AG04450 (cell line): ENCODE results near the gene SERPINI1. TPM values are rescaled to one million over a fixed set of nuclear protein-coding genes. Genes with fewer than 3 reads are reported as not detected.

Experiments used
- CTCF ChIA-PET: fragments of 300-600, 350-600 bp; formaldehyde crosslinking; extraction: SDS; loops from one replicate; lab custom pipeline; 2022; ENCODE audit warnings: antibody characterized with exemption, inconsistent platforms; lab: Charles Lee
- POLR2A ChIA-PET: fragments of 350-600 bp; formaldehyde crosslinking; extraction: SDS; loops from one replicate; lab custom pipeline; 2021; ENCODE audit warnings: antibody characterized with exemption, inconsistent platforms; lab: Yijun Ruan, JAX
- DNase-seq: peaks from one replicate; pipeline ENCODE4 v3.0.0-alpha.2; 2011; ENCODE audit warnings: low read depth, low spot score
- H3K27ac ChIP-seq: one replicate; pipeline ENCODE4 v1.5.1; 2012; ENCODE audit warnings: low read depth, low read length, control low read depth
- H3K27me3 ChIP-seq: one replicate; pipeline ENCODE4 v1.6.0; 2012; ENCODE audit warnings: low read length; ENCODE audit not compliant: control insufficient read depth, insufficient read depth
- H3K4me3 ChIP-seq: 2 replicates; pipeline ENCODE4 v1.5.1; 2011; ENCODE audit warnings: mild to moderate bottlenecking, low read depth, low read length, control low read depth
- H3K9me3 ChIP-seq: 2 replicates; pipeline ENCODE4 v1.5.1; 2012; ENCODE audit warnings: low read length; ENCODE audit not compliant: control insufficient read depth, insufficient read depth
- polyA plus RNA-seq: library from polyadenylated mRNA; depleted of rRNA; stranded (reverse); fragments of >200 nt; gene quantifications from 2 replicates; pipeline ENCODE4 v1.2.3, GENCODE V29; 2011
- TF ChIP-seq, protein P1 (sequence below): IDR thresholded peaks from 2 replicates; pipeline ENCODE4 v1.5.1; 2011; ENCODE audit warnings: low read depth, low read length, control low read depth, inconsistent platforms

Gene SERPINI1
- polyA plus RNA-seq, 1 experiment: 0.88 TPM

DNA sequence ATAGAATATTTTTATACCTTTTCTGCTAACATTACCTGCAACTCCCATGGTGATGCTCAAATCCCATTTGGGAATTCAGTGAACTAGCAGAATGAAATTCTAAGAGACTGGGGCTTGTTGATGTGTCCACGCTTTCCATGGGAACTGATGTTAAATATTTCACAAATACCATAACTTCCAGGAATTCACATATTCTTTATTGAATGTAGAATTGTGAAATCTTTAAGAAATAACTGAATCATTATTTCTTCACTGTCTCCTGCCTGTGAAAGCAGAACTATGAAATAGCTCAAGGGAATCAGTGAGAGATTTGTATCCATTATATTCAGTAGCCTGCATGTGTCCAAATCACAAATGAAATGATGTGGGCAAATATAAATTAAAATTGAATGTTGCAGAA lies 130.8 kb downstream of the SERPINI1 start:
- POLR2A ChIA-PET: no interaction called here
- DNase-seq: no peak
- TF ChIP-seq, protein P1, sequence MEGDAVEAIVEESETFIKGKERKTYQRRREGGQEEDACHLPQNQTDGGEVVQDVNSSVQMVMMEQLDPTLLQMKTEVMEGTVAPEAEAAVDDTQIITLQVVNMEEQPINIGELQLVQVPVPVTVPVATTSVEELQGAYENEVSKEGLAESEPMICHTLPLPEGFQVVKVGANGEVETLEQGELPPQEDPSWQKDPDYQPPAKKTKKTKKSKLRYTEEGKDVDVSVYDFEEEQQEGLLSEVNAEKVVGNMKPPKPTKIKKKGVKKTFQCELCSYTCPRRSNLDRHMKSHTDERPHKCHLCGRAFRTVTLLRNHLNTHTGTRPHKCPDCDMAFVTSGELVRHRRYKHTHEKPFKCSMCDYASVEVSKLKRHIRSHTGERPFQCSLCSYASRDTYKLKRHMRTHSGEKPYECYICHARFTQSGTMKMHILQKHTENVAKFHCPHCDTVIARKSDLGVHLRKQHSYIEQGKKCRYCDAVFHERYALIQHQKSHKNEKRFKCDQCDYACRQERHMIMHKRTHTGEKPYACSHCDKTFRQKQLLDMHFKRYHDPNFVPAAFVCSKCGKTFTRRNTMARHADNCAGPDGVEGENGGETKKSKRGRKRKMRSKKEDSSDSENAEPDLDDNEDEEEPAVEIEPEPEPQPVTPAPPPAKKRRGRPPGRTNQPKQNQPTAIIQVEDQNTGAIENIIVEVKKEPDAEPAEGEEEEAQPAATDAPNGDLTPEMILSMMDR: no peak

DNA sequence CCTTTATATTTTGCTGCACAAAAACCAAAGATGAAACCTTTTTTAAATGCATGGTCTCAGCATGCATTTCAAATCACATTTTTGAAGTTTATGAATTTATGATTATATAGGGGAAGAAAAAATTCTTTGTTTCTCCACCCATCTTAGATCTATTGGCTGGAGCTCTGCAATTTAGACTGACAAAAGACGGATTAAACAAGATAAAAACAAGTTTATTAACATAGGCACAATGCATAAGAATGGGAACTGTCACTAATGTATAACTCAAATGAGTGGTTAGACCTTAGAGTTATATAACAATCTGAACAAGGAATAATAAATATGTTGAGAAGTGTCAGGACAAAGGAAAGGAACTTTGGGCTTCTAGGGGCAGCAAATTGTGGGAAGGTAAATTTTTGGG lies 132.5 kb downstream of the SERPINI1 start:
- H3K9me3 ChIP-seq: no peaks in the 10 kb centered on the region
- TF ChIP-seq, protein P1: no peak
- DNase-seq: no peak
- no peak overlapping the region for H3K27ac ChIP-seq
- POLR2A ChIA-PET: no interaction called here
- no peak overlapping the region for H3K4me3 ChIP-seq
- H3K27me3 ChIP-seq: no peaks in the 10 kb centered on the region
- CTCF ChIA-PET: interaction anchor here (0.6 kb wide), 1 partner anchor 30 kb away, joined by 4 read pairs; no protein-coding TSS in a partner anchor

More for the DNA sequence above, 130.8 kb downstream of the SERPINI1 start:
- CTCF ChIA-PET: interaction anchor here (0.8 kb wide), 1 partner anchor 16 kb away, joined by 3 read pairs; no protein-coding TSS in a partner anchor
- Histone ChIP-seq H3K9me3 (no peaks in the 10 kb centered on the region), H3K4me3 (no peak overlapping the region), H3K27me3 (no peaks in the 10 kb centered on the region), H3K27ac (no peak overlapping the region)

DNA sequence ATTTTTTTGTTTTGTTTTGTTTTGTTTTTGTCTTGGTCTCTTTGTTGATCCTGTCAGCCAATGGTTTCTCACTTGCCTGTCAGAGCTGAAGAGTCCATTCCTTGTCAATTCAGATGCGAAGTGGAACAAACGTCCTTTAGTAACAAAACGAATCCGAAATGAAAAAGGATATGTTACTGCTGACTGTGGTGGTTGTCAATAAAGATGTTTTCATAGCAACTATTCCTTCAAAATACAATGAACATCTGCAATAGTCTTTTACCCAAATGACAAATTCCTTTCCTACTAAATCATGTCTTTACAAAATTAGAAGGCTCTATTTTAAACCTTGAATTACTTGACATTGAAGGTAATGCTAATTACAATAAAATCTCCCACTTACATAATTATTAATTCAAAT lies 134.7 kb downstream of the SERPINI1 start:
- Histone ChIP-seq H3K27ac (no peak overlapping the region), H3K4me3 (no peak overlapping the region), H3K9me3 (no peaks in the 10 kb centered on the region), H3K27me3 (no peaks in the 10 kb centered on the region)
- TF ChIP-seq, protein P1: no peak
- DNase-seq: no peak
- POLR2A ChIA-PET: no interaction called here
- CTCF ChIA-PET: no interaction called here

DNA sequence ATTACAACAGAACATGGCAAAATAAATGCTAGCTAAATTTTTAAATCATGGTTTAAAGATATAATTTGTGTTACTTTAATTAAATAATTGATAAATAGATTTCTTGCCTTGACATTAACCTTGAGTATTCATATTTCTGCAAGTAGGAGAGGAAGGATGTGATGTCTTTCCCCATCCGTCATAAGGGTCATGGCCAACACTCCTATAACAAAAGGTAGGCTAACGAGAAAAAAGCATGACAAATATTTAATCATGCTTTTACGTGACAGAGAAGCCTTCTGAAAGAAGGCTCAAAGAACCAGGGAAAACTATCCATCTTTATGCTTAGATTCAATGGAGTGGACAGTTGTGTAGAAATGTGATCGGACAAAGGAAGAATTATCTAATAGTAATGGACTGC lies 135.2 kb downstream of the SERPINI1 start:
- ChIA-PET CTCF (no interaction called here), POLR2A (no interaction called here)
- H3K4me3 ChIP-seq: no peak overlapping the region

GRCh38 chr3:167872032-167872431 lies 136.5 kb downstream of the SERPINI1 start:
- no peak for DNase-seq
- POLR2A ChIA-PET: no interaction called here
- CTCF ChIA-PET: interaction anchor here (0.7 to 2.8 kb wide), 6 partner anchors 9 to 492 kb away, joined by 3 to 16 read pairs (median 4); partner anchors contain the start of gene ZBBX
- TF ChIP-seq, protein P1: no peak
- Histone ChIP-seq H3K4me3 (no peak overlapping the region), H3K27ac (no peak overlapping the region), H3K9me3 (no peaks in the 10 kb centered on the region), H3K27me3 (no peaks in the 10 kb centered on the region)

More for the DNA sequence above, 135.2 kb downstream of the SERPINI1 start:
- Histone ChIP-seq H3K9me3 (no peaks in the 10 kb centered on the region), H3K27ac (no peak overlapping the region), H3K27me3 (no peaks in the 10 kb centered on the region)
- no peak for DNase-seq
- TF ChIP-seq, protein P1: no peak
